ENCODE measurements around the gene CPAMD8. TPM values are rescaled to one million over a fixed set of nuclear protein-coding genes. Genes with fewer than 3 reads are reported as not detected.
"Not testable (repeated sequence)": the region's sequence is repeated elsewhere in the genome, so short reads cannot be mapped to it uniquely, and the experiment has no call there.

Gene CPAMD8
- total RNA-seq, 1 donor, result 0.36 TPM

DNA sequence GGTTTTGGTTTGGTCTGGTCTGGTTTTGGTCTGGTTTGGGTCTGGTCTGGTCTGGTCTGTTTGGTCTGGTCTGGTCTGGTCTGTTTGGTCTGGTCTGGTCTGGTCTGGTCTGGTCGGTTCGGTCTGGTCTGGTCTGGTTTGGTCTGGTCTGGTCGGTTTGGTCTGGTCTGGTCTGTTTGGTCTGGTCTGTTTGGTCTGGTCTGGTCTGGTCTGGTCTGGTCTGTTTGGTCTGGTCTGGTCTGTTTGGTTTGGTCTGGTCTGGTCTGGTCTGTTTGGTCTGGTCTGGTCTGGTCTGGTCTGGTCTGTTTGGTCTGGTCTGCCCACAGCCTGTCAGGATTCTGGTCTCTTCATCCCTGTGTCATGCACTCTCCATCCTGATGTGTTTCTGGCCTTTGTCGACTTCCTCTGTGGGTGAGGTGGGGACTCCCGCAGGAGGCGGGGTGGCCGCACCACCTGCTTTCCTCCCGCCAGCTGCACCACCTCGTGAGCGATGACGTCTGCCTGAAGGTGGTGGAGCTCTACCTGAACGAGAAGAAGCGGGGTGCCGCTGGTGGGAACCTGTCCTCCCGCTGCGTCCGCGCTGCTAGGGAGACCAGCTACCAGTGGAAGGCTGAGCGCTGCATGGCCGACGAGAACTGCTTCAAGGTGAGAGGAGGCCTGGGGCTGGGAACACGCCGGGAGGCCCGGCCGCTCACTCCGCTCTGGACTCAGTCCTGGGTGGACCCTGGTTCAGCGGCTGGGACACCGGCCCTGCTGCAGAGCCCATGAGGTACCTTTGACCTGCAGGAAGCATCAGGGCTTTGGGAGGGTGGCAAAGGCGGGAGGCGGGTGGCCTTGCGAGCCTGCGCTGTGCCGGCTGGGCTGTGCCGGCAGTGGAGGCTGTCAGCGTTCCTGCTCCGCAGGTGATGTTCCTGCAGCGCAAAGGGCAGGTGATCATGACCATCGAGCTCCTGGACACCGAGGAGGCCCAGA lies 150.7 kb downstream of the CPAMD8 start:
- Histone ChIP-seq H2AFZ (ENCODE audit: low read length) (no peak overlapping the region), H3K9me3 (ENCODE audit: low read depth, low read length) (no peaks in the 10 kb centered on the region), H3K79me2 (ENCODE audit: insufficient read depth, low read length) (peaks cover 18% of the 10 kb centered on the region), H3K4me2 (ENCODE audit: insufficient read depth, low read length) (no peak overlapping the region), H3K36me3 (ENCODE audit: insufficient read depth, low read length) (peaks cover 45% of the 10 kb centered on the region), H3K27me3 (ENCODE audit: insufficient read depth, low read length) (no peaks in the 10 kb centered on the region), H3K4me3 (ENCODE audit: insufficient read depth, low read length) (no peak overlapping the region), H3K27ac (ENCODE audit: low read depth, low read length) (no peak overlapping the region), H4K20me1 (ENCODE audit: insufficient read depth, low read length) (peaks cover 43% of the 10 kb centered on the region), H3K4me1 (ENCODE audit: insufficient read depth, low read length) (peaks cover 3% of the 10 kb centered on the region)
- TF ChIP-seq, protein P1, sequence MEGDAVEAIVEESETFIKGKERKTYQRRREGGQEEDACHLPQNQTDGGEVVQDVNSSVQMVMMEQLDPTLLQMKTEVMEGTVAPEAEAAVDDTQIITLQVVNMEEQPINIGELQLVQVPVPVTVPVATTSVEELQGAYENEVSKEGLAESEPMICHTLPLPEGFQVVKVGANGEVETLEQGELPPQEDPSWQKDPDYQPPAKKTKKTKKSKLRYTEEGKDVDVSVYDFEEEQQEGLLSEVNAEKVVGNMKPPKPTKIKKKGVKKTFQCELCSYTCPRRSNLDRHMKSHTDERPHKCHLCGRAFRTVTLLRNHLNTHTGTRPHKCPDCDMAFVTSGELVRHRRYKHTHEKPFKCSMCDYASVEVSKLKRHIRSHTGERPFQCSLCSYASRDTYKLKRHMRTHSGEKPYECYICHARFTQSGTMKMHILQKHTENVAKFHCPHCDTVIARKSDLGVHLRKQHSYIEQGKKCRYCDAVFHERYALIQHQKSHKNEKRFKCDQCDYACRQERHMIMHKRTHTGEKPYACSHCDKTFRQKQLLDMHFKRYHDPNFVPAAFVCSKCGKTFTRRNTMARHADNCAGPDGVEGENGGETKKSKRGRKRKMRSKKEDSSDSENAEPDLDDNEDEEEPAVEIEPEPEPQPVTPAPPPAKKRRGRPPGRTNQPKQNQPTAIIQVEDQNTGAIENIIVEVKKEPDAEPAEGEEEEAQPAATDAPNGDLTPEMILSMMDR (IDR thresholded peaks at IDR 0.05; ENCODE audit: extremely low read depth, low read depth, low read length), result no peak
- no peak for DNase-seq (ENCODE audit: insufficient read length, low spot score, missing footprints)

- H3K4me3 ChIP-seq (ENCODE audit: insufficient read depth, low read length); H3K27me3 ChIP-seq (ENCODE audit: insufficient read depth, low read length); H3K9me3 ChIP-seq (ENCODE audit: low read depth, low read length); DNase-seq (ENCODE audit: insufficient read length, low spot score, missing footprints); H2AFZ ChIP-seq (ENCODE audit: low read length); H3K27ac ChIP-seq (ENCODE audit: low read depth, low read length); H3K4me1 ChIP-seq (ENCODE audit: insufficient read depth, low read length); H3K4me2 ChIP-seq (ENCODE audit: insufficient read depth, low read length): not testable (repeated sequence)
- Histone ChIP-seq H4K20me1 (ENCODE audit: insufficient read depth, low read length) (peaks cover 44% of the 10 kb centered on the region), H3K79me2 (ENCODE audit: insufficient read depth, low read length) (peaks cover 18% of the 10 kb centered on the region), H3K36me3 (ENCODE audit: insufficient read depth, low read length) (peaks cover 50% of the 10 kb centered on the region)
These were observed 151.7 kb downstream of the CPAMD8 start for GRCh38 chr19:16874978-16875299.

GRCh38 chr19:16874250-16874977 lies 152.2 kb downstream of the CPAMD8 start:
- H3K27ac ChIP-seq (ENCODE audit: low read depth, low read length), result no peak overlapping the region
- H3K4me2 ChIP-seq (ENCODE audit: insufficient read depth, low read length), result no peak overlapping the region
- DNase-seq (ENCODE audit: insufficient read length, low spot score, missing footprints), result no peak
- H4K20me1 ChIP-seq (ENCODE audit: insufficient read depth, low read length), result peaks cover 44% of the 10 kb centered on the region
- H3K4me1 ChIP-seq (ENCODE audit: insufficient read depth, low read length), result peaks cover 3% of the 10 kb centered on the region
- H3K27me3 ChIP-seq (ENCODE audit: insufficient read depth, low read length), result no peaks in the 10 kb centered on the region
- no peak overlapping the region for H3K4me3 ChIP-seq (ENCODE audit: insufficient read depth, low read length)
- peaks cover 18% of the 10 kb centered on the region for H3K79me2 ChIP-seq (ENCODE audit: insufficient read depth, low read length)
- H3K36me3 ChIP-seq (ENCODE audit: insufficient read depth, low read length), result peaks cover 52% of the 10 kb centered on the region
- no peaks in the 10 kb centered on the region for H3K9me3 ChIP-seq (ENCODE audit: low read depth, low read length)
- H2AFZ ChIP-seq (ENCODE audit: low read length), result no peak overlapping the region
- TF ChIP-seq, protein P1 (IDR thresholded peaks at IDR 0.05; ENCODE audit: extremely low read depth, low read depth, low read length), result no peak

GRCh38 chr19:16873594-16873993 lies 153.0 kb downstream of the CPAMD8 start:
- H4K20me1 ChIP-seq (ENCODE audit: insufficient read depth, low read length), result peaks cover 44% of the 10 kb centered on the region
- H3K4me2 ChIP-seq (ENCODE audit: insufficient read depth, low read length), result no peak overlapping the region
- no peaks in the 10 kb centered on the region for H3K27me3 ChIP-seq (ENCODE audit: insufficient read depth, low read length)
- H3K9me3 ChIP-seq (ENCODE audit: low read depth, low read length), result no peaks in the 10 kb centered on the region
- H2AFZ ChIP-seq (ENCODE audit: low read length), result no peak overlapping the region
- DNase-seq (ENCODE audit: insufficient read length, low spot score, missing footprints), result no peak
- H3K36me3 ChIP-seq (ENCODE audit: insufficient read depth, low read length), result peaks cover 50% of the 10 kb centered on the region
- H3K4me1 ChIP-seq (ENCODE audit: insufficient read depth, low read length), result peaks cover 3% of the 10 kb centered on the region
- no peak overlapping the region for H3K4me3 ChIP-seq (ENCODE audit: insufficient read depth, low read length)
- H3K79me2 ChIP-seq (ENCODE audit: insufficient read depth, low read length), result peaks cover 18% of the 10 kb centered on the region
- no peak overlapping the region for H3K27ac ChIP-seq (ENCODE audit: low read depth, low read length)
- TF ChIP-seq, protein P1 (IDR thresholded peaks at IDR 0.05; ENCODE audit: extremely low read depth, low read depth, low read length), result no peak
